K562 (cell line): Measurements from ENCODE around the gene PRR35. TPM values are rescaled to one million over a fixed set of nuclear protein-coding genes. Genes with fewer than 3 reads are reported as not detected.

Experiments
- ATAC-seq: fragments of 200-7000 bp; cut with Tn5 transposase; 3 replicates; pipeline ENCODE4 v1.9.1; 2020; ENCODE audit warnings: moderate library complexity
- BruUV-seq: library from RNA; stranded (reverse); fragments of 400-500 nt; replicated peaks from 2 replicates; lab custom pipeline; 2021; lab: Mats Ljungman, UMichigan
- CTCF ChIA-PET: fragments of 300-600 bp; formaldehyde crosslinking; extraction: SDS; loops from one replicate; lab custom pipeline; 2021; ENCODE audit warnings: low intra/inter-chr PET ratio; lab: Yijun Ruan, JAX
- POLR2A ChIA-PET: fragments of 300-600, 350-650 bp; sonication (Branson Sonifier 250); formaldehyde crosslinking; extraction: SDS; loops from one replicate; lab custom pipeline; 2021; ENCODE audit warnings: antibody characterized with exemption, inconsistent platforms; lab: Yijun Ruan, JAX
- DNase-seq, 4 experiments: peaks; one replicate each; pipeline versions ENCODE4 v3.0.0 to v3.0.0-alpha.2; 2011 to 2018; ENCODE audit warnings: low spot score in 3 of 4, mixed read lengths in 3 of 4; ENCODE audit errors: extremely low read depth in 1 of 4
- FAIRE-seq: peaks from 2 replicates; lab custom pipeline; 2011; peaks lifted over from hg19 to GRCh38; lab: Jason Lieb, UNC
- H2AFZ ChIP-seq: 2 replicates; pipeline ENCODE4 v1.6.0; 2011; ENCODE audit warnings: low read depth, low read length, control low read depth, inconsistent platforms
- H3K27ac ChIP-seq: fragments of 200-600 bp; 3 replicates; pipeline ENCODE4 v1.8.0; 2011; ENCODE audit warnings: low read depth, mild to moderate bottlenecking, control low read depth, inconsistent platforms, low read length, moderate library complexity, mixed read lengths; ENCODE audit errors: extremely low read depth
- H3K27me3 ChIP-seq, 2 experiments: fragments of 300-600 bp in 1 of 2; 2 replicates in 1 of 2; 3 replicates in 1 of 2; pipeline versions ENCODE4 v1.6.0 to v1.8.0; 2011; ENCODE audit warnings: inconsistent platforms in 2 of 2, low read length in 2 of 2, mild to moderate bottlenecking in 1 of 2, mixed read lengths in 1 of 2, moderate library complexity in 1 of 2; ENCODE audit not compliant: control insufficient read depth in 2 of 2, insufficient read depth in 2 of 2
- H3K36me3 ChIP-seq: fragments of 300-600 bp; 3 replicates; pipeline ENCODE4 v1.8.0; 2011; ENCODE audit warnings: mild to moderate bottlenecking, low read length, inconsistent platforms; ENCODE audit not compliant: control insufficient read depth, insufficient read depth
- H3K4me1 ChIP-seq, 2 experiments: fragments of 200-600 bp in 1 of 2; replicated peaks in 1 of 2; 2 replicates in 1 of 2; 3 replicates in 1 of 2; pipeline versions ENCODE4 v1.5.1 to v1.8.0; 2011; ENCODE audit warnings: inconsistent platforms in 2 of 2, low read length in 2 of 2, mild to moderate bottlenecking in 1 of 2, mixed read lengths in 1 of 2, moderate library complexity in 1 of 2; ENCODE audit not compliant: control insufficient read depth in 2 of 2, insufficient read depth in 2 of 2
- H3K4me2 ChIP-seq: 2 replicates; pipeline ENCODE4 v1.6.1; 2011; ENCODE audit warnings: low read length, control low read depth, inconsistent platforms, mixed read lengths; ENCODE audit not compliant: insufficient read depth
- H3K4me3 ChIP-seq: fragments of 200-600 bp; sonication (generic), shearing (Covaris generic); 2 replicates; pipeline ENCODE4 v1.5.1; 2016; ENCODE audit warnings: control low read depth, inconsistent platforms
- H3K79me2 ChIP-seq: fragments of 200-600 bp; 3 replicates; pipeline ENCODE4 v1.8.0; 2011; ENCODE audit warnings: low read length, inconsistent platforms; ENCODE audit not compliant: control insufficient read depth, insufficient read depth
- H3K9ac ChIP-seq, 2 experiments: 2 replicates each; pipeline versions ENCODE4 v1.6.0 to v1.6.1; 2011; ENCODE audit warnings: low read depth in 2 of 2, low read length in 2 of 2, control low read depth in 1 of 2, inconsistent platforms in 1 of 2, mild to moderate bottlenecking in 1 of 2, mixed read lengths in 1 of 2; ENCODE audit not compliant: insufficient read depth in 1 of 2
- H3K9me1 ChIP-seq: one replicate; pipeline ENCODE4 v1.6.0; 2011; ENCODE audit warnings: inconsistent platforms, mild to moderate bottlenecking, low read length, moderate library complexity; ENCODE audit not compliant: control insufficient read depth, insufficient read depth
- H3K9me3 ChIP-seq: replicated peaks from 2 replicates; pipeline ENCODE4 v1.5.1; 2011; ENCODE audit warnings: low read depth, low read length, inconsistent platforms; ENCODE audit not compliant: control insufficient read depth, insufficient read depth
- H4K20me1 ChIP-seq: replicated peaks from 2 replicates; pipeline ENCODE4 v1.6.1; 2011; ENCODE audit warnings: low read length, inconsistent platforms, mixed read lengths; ENCODE audit not compliant: control insufficient read depth, insufficient read depth
- CCNT2 ChIP-seq: IDR thresholded peaks from 2 replicates; pipeline ENCODE4 v1.6.1; 2011; ENCODE audit warnings: borderline replicate concordance, low read depth, mild to moderate bottlenecking, moderate library complexity, mixed read lengths, low read length; ENCODE audit not compliant: insufficient read length; ENCODE audit errors: extremely low read depth
- ELF1 ChIP-seq: fragments of 200-800 bp; sonication (Bioruptor generic); IDR thresholded peaks from 2 replicates; pipeline ENCODE4 v1.6.1; 2016; ENCODE audit warnings: missing genetic modification characterization, missing compliant biosample characterization
- GTF3C2 ChIP-seq: IDR thresholded peaks from 3 replicates; pipeline ENCODE4 v1.6.1; 2011; ENCODE audit warnings: borderline replicate concordance, mild to moderate bottlenecking, moderate library complexity; ENCODE audit not compliant: insufficient read length; ENCODE audit errors: extremely low read depth
- HNRNPL ChIP-seq: fragments of 200-400 bp; formaldehyde crosslinking; IDR thresholded peaks from 2 replicates; pipeline ENCODE4 v1.6.1; 2017; ENCODE audit warnings: low read depth, mild to moderate bottlenecking, low read length
- MXI1 ChIP-seq: IDR thresholded peaks from 2 replicates; pipeline ENCODE4 v1.6.1; 2011; ENCODE audit warnings: low read depth, mild to moderate bottlenecking, improper control_type of control experiment, low read length
- POLR2H ChIP-seq: IDR thresholded peaks from 2 replicates; pipeline ENCODE4 v1.6.1; 2016; ENCODE audit warnings: missing genetic modification characterization, low read depth, mild to moderate bottlenecking, control low read depth, missing compliant biosample characterization, moderate library complexity
- ZBTB7A ChIP-seq: IDR thresholded peaks from 2 replicates; pipeline ENCODE4 v1.6.1; 2011; ENCODE audit warnings: low read depth, mild to moderate bottlenecking, low read length, moderate library complexity, borderline replicate concordance; ENCODE audit not compliant: control insufficient read depth
- ZFP36 ChIP-seq: fragments of 150-350 bp; IDR thresholded peaks from 2 replicates; pipeline ENCODE4 v1.6.1; 2018; ENCODE audit warnings: low read length, low read depth; ENCODE audit not compliant: partially characterized antibody
- ZNF121 ChIP-seq: sonication (generic); formaldehyde crosslinking; conservative IDR thresholded peaks from 2 replicates; pipeline ENCODE4 v1.8.0; 2022; ENCODE audit warnings: missing genetic modification reagents
- ZNF668 ChIP-seq: fragments of 250-450 bp; sonication (Bioruptor Pico); IDR thresholded peaks from 2 replicates; pipeline ENCODE4 v1.8.0; 2022; ENCODE audit warnings: mild to moderate bottlenecking, inconsistent platforms
- ZNF740 ChIP-seq, 3 experiments: fragments of 200-800 bp in 1 of 3; sonication (Bioruptor generic) in 1 of 3; sonication (generic) in 1 of 3; formaldehyde crosslinking in 1 of 3; IDR thresholded peaks; 2 replicates each; pipeline versions ENCODE4 v1.6.1 to v1.8.0; 2016 to 2022; ENCODE audit warnings: mild to moderate bottlenecking in 2 of 3, missing compliant biosample characterization in 2 of 3, missing genetic modification characterization in 2 of 3, missing genetic modification reagents in 1 of 3
- ZNF764 ChIP-seq: fragments of 250-450 bp; sonication (Bioruptor Pico); IDR thresholded peaks from 2 replicates; pipeline ENCODE4 v1.4.0; 2020; ENCODE audit warnings: low read depth, mild to moderate bottlenecking, moderate library complexity
- WGBS: fragments of 100-300 bp; shearing (Covaris generic); methylation state at CpG from one replicate; pipeline ENCODE4 v1.1.6; 2016; ENCODE audit warnings: low coverage, mixed read lengths; ENCODE audit not compliant: insufficient coverage; ENCODE audit errors: missing lambda C conversion rate; 5-methylcytosine and 5-hydroxymethylcytosine counted together
- in situ Hi-C: fragments of 300-500 bp; cut with MboI; formaldehyde crosslinking; loops from 4 replicates; pipeline ENCODE4 v1.15.0; 2018; ENCODE audit warnings: inconsistent platforms, mixed read lengths
- intact Hi-C: fragments of 100-400 bp; cut with micrococcal nuclease; formaldehyde crosslinking; loops from 2 replicates; pipeline ENCODE4 v1.14.2; 2022
- polyA plus RNA-seq, 8 experiments: library from polyadenylated mRNA; depleted of rRNA in 4 of 8; stranded (reverse) in 5 of 8; unstranded in 3 of 8; fragments of >200 nt; fragmentation: Nextera tagmentation in 2 of 8; fragmentation: Illumina TruSeq in 1 of 8; extraction: Ambion mirVana in 2 of 8; extraction: Trizol in 1 of 8; gene quantifications; 2 replicates each; pipeline versions ENCODE4 v1.2.1 to v1.2.3, GENCODE V29; 2011 to 2014; ENCODE audit warnings: inconsistent platforms in 1 of 8, missing spikeins in 1 of 8
- total RNA-seq, 7 experiments: library from RNA; depleted of rRNA in 6 of 7; stranded (reverse); fragments of >200 nt in 6 of 7; fragmentation: Illumina TruSeq in 2 of 7; extraction: Trizol in 2 of 7; gene quantifications; 2 replicates each; pipeline versions ENCODE4 v1.2.1 to v1.2.3, GENCODE V29; 2011 to 2021; ENCODE audit warnings: low replicate concordance in 1 of 7
- TF ChIP-seq, protein P1 (sequence below), 2 experiments: fragments of 450-650 bp in 1 of 2; sonication (generic) in 1 of 2; formaldehyde crosslinking; conservative IDR thresholded peaks; 2 replicates each; pipeline versions ENCODE4 v1.4.0 to v1.8.1; 2020 to 2022; ENCODE audit warnings: mild to moderate bottlenecking in 1 of 2, missing genetic modification reagents in 1 of 2
- TF ChIP-seq, protein P2 (sequence below): sonication (generic); formaldehyde crosslinking; IDR thresholded peaks from 2 replicates; pipeline ENCODE4 v1.8.0; 2022; ENCODE audit warnings: missing genetic modification reagents, mild to moderate bottlenecking, moderate library complexity, borderline replicate concordance

Gene PRR35
- total and polyA plus RNA-seq, 9 of the 15 experiments (the other 6 are each of a cell fraction or from before 2014, with no cell fraction given) = 0.17 to 0.45 (median 0.21) TPM; not detected in 5

GRCh38 chr16:553601-554296, 6.4 kb upstream of the PRR35 start:
- DNase-seq (no peak), ATAC-seq (no peak), FAIRE-seq (no peak)
- Histone ChIP-seq H3K9me3 (no peaks in the 10 kb centered on the region), H4K20me1 (no peaks in the 10 kb centered on the region), H2AFZ (no peak overlapping the region), H3K4me1 (peaks cover 0 to 54% of the 10 kb centered on the region in 2 experiments; a peak in 2 of 5 replicates), H3K9ac (no peak overlapping the region), H3K4me3 (no peak overlapping the region), H3K36me3 (peaks cover 46% of the 10 kb centered on the region; the same call in 1 of the 3 replicates), H3K27me3 (no peaks in the 10 kb centered on the region), H3K79me2 (peaks cover 5% of the 10 kb centered on the region; the same call in 1 of the 3 replicates), H3K9me1 (no peaks in the 10 kb centered on the region), H3K4me2 (no peak overlapping the region), H3K27ac (no peak overlapping the region)
- WGBS = 94% methylated on average over 14 of the region's 33 CpGs
- in situ Hi-C loops = no loop called here
- POLR2A ChIA-PET = interaction anchor here (1.1 kb wide), 1 partner anchor 17 kb away, joined by 4 read pairs; no protein-coding TSS in a partner anchor
- intact Hi-C loops = no loop called here
- CTCF ChIA-PET = no interaction called here
- TSS peak; percentile 64 for BruUV-seq
- TF ChIP-seq CCNT2 = no peak
- TF ChIP-seq ELF1 (tag) = no peak
- TF ChIP-seq GTF3C2 = no peak
- TF ChIP-seq ZNF764 (CRISPR knock-in tag) = no peak
- TF ChIP-seq ZNF740 (CRISPR knock-in tag; IDR thresholded peaks at IDR 0.05) = no peak
- no peak for TF ChIP-seq ZNF740 (tag; IDR thresholded peaks at IDR 0.05)
- TF ChIP-seq, protein P1, sequence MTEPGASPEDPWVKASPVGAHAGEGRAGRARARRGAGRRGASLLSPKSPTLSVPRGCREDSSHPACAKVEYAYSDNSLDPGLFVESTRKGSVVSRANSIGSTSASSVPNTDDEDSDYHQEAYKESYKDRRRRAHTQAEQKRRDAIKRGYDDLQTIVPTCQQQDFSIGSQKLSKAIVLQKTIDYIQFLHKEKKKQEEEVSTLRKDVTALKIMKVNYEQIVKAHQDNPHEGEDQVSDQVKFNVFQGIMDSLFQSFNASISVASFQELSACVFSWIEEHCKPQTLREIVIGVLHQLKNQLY (CRISPR knock-in tag; conservative IDR thresholded peaks at IDR 0.05) = no peak
- no peak for TF ChIP-seq ZFP36
- TF ChIP-seq, protein P2, sequence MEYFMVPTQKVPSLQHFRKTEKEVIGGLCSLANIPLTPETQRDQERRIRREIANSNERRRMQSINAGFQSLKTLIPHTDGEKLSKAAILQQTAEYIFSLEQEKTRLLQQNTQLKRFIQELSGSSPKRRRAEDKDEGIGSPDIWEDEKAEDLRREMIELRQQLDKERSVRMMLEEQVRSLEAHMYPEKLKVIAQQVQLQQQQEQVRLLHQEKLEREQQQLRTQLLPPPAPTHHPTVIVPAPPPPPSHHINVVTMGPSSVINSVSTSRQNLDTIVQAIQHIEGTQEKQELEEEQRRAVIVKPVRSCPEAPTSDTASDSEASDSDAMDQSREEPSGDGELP = no peak
- TF ChIP-seq POLR2H = no peak
- TF ChIP-seq HNRNPL = 0 out of 2 replicates have a peak, but pooled peaks have one; percentile 73
- no peak for TF ChIP-seq ZNF668 (CRISPR knock-in tag)
- TF ChIP-seq ZNF121 (CRISPR knock-in tag) = no peak
- TF ChIP-seq MXI1 = no peak
- peak; percentile 32; the same call in 1 of the 2 replicates for TF ChIP-seq ZBTB7A
